H4 (cell line): ENCODE measurements around the gene RUNX2. TPM values are rescaled to one million over a fixed set of nuclear protein-coding genes. Genes with fewer than 3 reads are reported as not detected.
A peak's percentile ranks its signal among the peaks of the same experiment; 100 is the strongest.

Experiments used
- DNase-seq: peaks from one replicate; pipeline ENCODE4 v3.0.0-alpha.2; 2015; ENCODE audit warnings: low spot score
- total RNA-seq: library from RNA; depleted of rRNA; stranded (reverse); fragments of >200 nt; shearing (Covaris generic); gene quantifications from 2 replicates; pipeline ENCODE4 v1.2.3, GENCODE V29; 2014

Gene RUNX2
- total RNA-seq, 1 experiment from 2014 or later: 37.7 TPM

- DNase-seq: no peak
These were observed 22.9 kb downstream of the RUNX2 start for GRCh38 chr6:45351076-45351475.

- DNase-seq: no peak
These were observed 23.5 kb downstream of the RUNX2 start for GRCh38 chr6:45351667-45352066.

- no peak for DNase-seq
These were observed 25.5 kb downstream of the RUNX2 start for GRCh38 chr6:45353654-45354053.

GRCh38 chr6:45364466-45364865 is 36.3 kb downstream of the RUNX2 start:
- DNase-seq: no peak

- DNase-seq: no peak
These were observed 36.9 kb downstream of the RUNX2 start for GRCh38 chr6:45365036-45365435.

- DNase-seq: no peak
These were observed 38.4 kb downstream of the RUNX2 start for GRCh38 chr6:45366534-45366933.

- no peak for DNase-seq
These were observed 39.9 kb downstream of the RUNX2 start for GRCh38 chr6:45367999-45368398.

GRCh38 chr6:45369870-45370269 is 41.7 kb downstream of the RUNX2 start:
- DNase-seq: peak; percentile 16

- DNase-seq: no peak
These were observed 43.9 kb downstream of the RUNX2 start for GRCh38 chr6:45371924-45372573.

- no peak for DNase-seq
These were observed 47.3 kb downstream of the RUNX2 start for GRCh38 chr6:45375449-45375848.

GRCh38 chr6:45376310-45377042 is 48.3 kb downstream of the RUNX2 start:
- no peak for DNase-seq

GRCh38 chr6:45377043-45377553 is 49.0 kb downstream of the RUNX2 start:
- DNase-seq: peak; percentile 11

GRCh38 chr6:45377554-45378333 is 49.6 kb downstream of the RUNX2 start, which contains the start of gene SUPT3H:
TSS of gene SUPT3H (minus strand) at chr6:45377934.
- DNase-seq: peak; percentile 94

- DNase-seq: no peak
These were observed 50.3 kb downstream of the RUNX2 start for GRCh38 chr6:45378334-45378926.

GRCh38 chr6:45382391-45382790 is 54.3 kb downstream of the RUNX2 start:
- DNase-seq: no peak

GRCh38 chr6:45386501-45386900 is 58.4 kb downstream of the RUNX2 start:
- no peak for DNase-seq

- no peak for DNase-seq
These were observed 59.1 kb downstream of the RUNX2 start for GRCh38 chr6:45387236-45387635.

- no peak for DNase-seq
These were observed 60.2 kb downstream of the RUNX2 start for GRCh38 chr6:45388328-45388727.

- no peak for DNase-seq
These were observed 66.5 kb downstream of the RUNX2 start for GRCh38 chr6:45394586-45395095.

- no peak for DNase-seq
These were observed 70.1 kb downstream of the RUNX2 start for GRCh38 chr6:45398075-45398813.

GRCh38 chr6:45400021-45400420 is 71.9 kb downstream of the RUNX2 start:
- no peak for DNase-seq
